ENCODE measurements around the gene KRTAP19-2.
"Not testable (repeated sequence)": the region's sequence is repeated elsewhere in the genome, so short reads cannot be mapped to it uniquely, and the experiment has no call there.

KRTAP19-2 gene, protein sequence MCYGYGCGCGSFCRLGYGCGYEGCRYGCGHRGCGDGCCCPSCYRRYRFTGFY

DNA sequence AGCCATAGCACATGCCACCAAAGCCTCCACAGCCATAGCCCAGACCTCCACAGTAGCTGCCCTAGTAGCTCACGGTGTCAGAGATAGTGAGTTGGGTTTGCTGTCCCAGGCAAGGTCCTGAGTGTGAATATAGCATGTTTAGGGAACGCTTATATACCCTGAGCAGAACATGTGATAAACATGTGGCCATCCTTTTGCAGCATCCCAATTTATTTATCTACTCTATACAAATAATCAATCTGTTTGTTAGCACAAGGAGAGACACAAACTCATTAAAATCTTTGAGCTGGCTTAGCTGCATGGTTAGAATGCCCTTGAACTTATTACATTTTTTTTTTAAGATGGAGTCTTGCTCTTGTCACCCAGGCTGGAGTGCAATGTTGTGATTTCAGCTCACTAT, at the start of gene KRTAP19-2:
KRTAP19-2 (minus strand) TSS at position 101 of the 400 bp plus-strand sequence; CDS start at position 13, 88 bp downstream.
- in situ Hi-C loops (cut with MboI; ENCODE audit: low sequenced_read_pairs), result no loop called here

DNA sequence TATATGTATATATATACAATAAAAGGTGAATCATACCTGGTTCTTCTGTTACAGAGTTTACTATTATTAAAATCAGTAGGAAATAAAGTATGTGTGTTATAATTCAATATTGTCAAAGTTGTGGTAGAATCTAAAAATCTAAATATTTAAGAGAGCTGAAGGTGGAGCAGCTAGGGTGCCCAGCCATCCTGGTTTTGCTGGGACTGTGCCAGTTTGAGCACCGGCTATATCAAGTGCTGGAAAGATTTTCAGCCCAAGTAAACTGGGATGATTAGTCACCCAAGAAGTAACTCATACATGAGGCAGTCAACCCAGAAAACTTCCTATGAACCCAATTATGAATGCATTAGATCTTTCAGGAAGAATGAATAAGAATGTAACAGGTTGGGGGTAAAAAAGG, 31.6 kb upstream of the KRTAP19-2 start:
- in situ Hi-C loops (cut with MboI; ENCODE audit: low sequenced_read_pairs), result no loop called here

DNA sequence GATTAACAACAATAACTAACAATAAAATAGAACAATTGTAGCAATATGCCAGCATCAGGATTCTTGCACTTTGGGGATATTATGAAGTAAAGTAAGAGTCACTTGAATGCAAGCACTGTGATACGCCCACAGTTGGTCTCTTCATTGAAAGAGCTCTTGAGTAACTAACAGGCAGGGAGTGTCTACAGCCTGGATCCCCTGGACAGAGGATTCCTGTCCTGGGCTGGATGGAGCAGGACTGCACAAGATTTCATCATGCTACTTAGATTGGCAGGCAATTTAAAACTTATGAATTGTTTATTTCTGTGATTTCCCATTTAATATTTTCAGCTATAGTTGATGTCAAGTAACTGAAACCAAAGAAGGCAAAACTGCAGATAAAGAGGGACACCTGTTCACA, 28.4 kb upstream of the KRTAP19-2 start:
- in situ Hi-C loops (cut with MboI; ENCODE audit: low sequenced_read_pairs), result no loop called here

DNA sequence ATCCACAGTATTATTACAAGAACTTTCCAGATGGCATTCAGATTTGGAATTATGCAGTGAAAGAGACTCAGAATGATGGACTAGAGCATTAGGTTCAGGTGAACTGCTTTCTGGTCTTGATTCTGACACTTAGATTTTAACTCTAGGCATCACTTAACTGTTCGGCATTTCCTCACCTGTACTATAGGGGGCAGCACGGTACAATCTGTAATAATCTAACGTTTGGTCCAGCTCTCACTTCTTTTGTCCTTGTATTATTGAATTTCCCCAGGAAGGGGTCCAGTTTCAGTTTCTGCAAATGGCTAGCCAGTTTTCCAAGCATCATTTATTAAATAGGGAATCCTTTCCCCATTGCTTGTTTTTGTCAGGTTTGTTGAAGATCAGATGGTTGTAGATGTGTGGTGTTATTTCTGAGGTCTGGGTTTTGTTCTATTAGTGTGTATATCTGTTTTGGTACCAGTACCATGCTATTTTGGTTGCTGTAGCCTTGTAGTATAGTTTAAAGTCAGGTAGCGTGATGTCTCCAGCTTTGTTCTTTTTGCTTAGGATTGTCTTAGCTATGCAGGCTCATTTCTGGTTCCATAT, 18.5 kb upstream of the KRTAP19-2 start:
- in situ Hi-C loops (cut with MboI; ENCODE audit: low sequenced_read_pairs), result not testable (repeated sequence)

DNA sequence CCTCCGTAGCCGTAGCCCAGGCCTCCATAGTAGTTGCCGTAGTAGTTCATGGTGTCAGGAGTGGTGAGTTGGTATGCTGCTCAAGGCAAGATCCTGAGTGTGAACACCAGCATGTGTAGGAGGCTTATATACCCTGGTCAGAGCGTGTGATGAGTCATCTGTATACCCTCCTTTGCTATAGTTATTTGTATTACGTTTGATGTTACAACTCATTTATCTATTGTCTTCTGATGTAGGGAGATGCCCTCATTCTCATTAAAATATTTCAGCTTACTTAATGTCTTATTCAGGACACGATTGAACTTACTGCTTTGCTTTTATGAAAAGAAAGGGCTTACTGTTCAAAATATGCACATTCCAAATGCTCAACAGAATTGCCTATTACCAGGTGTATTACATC, 14.8 kb upstream of the KRTAP19-2 start, which contains the start of gene KRTAP19-5:
KRTAP19-5 (minus strand) TSS at position 101 of the 400 bp plus-strand sequence; CDS start at position 50, 51 bp downstream.
- in situ Hi-C loops (cut with MboI; ENCODE audit: low sequenced_read_pairs), result no loop called here

DNA sequence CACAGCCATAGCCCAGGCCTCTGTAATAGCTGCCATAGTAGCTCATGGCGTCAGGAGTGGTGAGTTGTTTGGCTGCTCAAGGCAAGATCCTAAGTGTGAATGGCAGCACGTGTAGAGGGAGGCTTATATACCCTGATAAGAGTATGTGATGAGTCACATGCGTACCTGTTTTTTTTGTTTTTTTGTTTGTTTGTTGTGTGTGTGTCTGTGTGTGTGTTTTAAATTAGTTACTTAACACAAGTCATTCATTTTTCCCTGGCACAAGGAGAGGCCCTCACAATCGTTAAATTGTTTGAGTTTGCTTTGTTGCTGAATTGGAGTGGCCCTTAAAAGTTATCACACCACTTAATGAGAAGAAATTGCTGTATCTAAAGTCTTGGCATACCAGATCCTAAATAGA, 9.8 kb upstream of the KRTAP19-2 start, which contains the start of gene KRTAP19-4:
KRTAP19-4 (minus strand) TSS at position 101 of the 400 bp plus-strand sequence; CDS start at position 46, 55 bp downstream.
- in situ Hi-C loops (cut with MboI; ENCODE audit: low sequenced_read_pairs), result no loop called here

DNA sequence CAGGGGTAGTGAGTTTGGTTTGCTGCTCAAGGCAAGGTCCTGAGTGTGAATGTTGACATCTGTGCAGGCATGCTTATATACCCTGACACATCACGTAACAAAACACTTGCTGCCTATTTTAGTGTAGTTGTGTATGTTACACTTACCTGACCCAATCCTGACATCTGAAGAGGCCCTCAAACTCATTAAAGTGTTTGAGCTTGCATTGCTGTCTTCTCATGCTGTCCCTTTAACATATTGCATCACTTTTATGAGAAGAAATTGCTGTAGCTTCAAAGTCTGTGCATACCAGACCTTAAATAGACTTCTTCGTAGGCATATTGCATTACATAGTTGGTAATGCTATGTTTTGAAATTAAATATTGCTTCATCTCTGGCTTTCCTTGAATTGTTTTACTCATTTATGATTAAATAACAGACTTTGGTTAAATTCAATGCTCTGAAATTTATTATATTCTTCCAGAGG, 4.8 kb upstream of the KRTAP19-2 start, which contains the start of gene KRTAP19-3:
KRTAP19-3 (minus strand) TSS at position 51 of the 466 bp plus-strand sequence. CDS start 56 bp downstream, outside the sequence.
- in situ Hi-C loops (cut with MboI; ENCODE audit: low sequenced_read_pairs), result no loop called here

DNA sequence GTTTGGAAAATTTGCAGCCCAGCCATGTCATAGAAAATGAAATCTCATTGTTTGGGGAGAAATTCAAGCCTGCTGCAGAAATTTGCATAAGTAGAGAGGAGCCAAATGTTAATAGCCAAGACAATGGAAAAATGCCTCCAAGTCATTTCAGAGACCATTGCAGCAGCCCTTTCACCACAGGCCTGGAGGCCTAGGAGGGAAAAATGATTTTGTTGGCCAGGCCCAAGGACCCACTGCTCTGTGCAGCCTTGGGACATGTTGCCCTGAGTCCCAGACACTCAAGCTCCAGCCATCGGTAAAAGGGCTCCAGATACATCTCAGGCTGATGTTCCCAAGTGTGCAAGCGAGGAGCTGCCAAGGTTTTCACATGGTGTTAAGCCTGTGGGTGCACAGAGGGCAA, 1.1 kb downstream of the KRTAP19-2 start:
- in situ Hi-C loops (cut with MboI; ENCODE audit: low sequenced_read_pairs), result no loop called here

DNA sequence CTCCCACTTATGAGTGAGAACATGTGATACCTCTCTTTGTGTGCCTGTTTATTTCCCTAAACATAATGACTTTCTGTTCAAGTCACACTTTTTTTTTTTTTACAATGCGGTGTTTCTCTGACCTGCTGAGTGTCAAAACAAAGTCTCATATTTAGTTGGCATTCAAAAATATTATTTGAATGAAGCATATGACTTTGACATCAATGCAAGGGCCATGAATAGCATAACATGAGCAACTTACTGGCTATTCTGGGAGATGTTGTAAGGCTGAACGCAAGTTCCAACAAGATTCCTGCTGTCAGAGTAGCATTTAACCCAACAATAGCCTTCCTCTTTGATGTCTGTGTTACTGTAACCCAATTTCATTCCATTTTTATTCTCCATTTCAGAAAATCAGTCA, 5.1 kb downstream of the KRTAP19-2 start:
- in situ Hi-C loops (cut with MboI; ENCODE audit: low sequenced_read_pairs), result no loop called here

DNA sequence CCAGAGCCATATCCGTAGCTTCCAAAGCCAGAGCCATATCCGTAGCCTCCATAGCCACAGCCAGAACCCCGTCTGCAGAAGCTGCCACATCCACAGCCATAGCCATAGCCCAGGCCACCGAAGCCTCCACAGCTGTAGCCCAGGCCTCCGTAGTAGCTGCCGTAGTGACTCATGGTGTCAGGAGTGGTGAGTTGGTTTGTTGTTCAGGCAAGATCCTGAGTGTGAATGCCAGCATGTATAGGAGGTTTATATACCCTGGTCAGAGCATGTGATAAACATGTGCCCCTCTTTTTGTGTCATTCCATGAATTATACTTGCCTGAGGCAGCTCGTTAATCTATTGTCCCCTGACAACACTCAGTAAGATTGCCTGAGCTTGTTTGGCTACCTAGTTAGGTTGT, 7.1 kb downstream of the KRTAP19-2 start, which contains the start of gene KRTAP19-1:
KRTAP19-1 (minus strand) TSS at position 223 of the 400 bp plus-strand sequence; CDS start at position 173, 50 bp downstream.
- in situ Hi-C loops (cut with MboI; ENCODE audit: low sequenced_read_pairs), result no loop called here

DNA sequence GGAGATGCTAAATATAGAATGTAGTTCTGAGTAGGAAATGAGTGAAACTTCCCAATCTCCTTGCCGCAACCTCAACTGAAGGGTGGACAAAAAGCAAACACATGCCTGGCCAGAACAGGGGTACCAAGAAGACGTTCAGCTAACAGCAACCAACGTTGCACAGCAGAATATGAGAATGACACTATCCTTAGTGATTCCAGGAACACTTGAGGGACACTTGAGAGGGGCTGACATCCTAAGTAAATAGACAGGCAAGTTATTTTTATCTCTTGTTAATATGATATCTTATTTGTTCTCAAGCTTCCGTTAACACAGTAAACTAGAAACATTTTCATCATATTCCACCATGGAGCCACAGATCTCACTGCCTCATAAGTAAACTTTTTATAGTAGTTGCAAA, 8.0 kb downstream of the KRTAP19-2 start:
- in situ Hi-C loops (cut with MboI; ENCODE audit: low sequenced_read_pairs), result no loop called here

DNA sequence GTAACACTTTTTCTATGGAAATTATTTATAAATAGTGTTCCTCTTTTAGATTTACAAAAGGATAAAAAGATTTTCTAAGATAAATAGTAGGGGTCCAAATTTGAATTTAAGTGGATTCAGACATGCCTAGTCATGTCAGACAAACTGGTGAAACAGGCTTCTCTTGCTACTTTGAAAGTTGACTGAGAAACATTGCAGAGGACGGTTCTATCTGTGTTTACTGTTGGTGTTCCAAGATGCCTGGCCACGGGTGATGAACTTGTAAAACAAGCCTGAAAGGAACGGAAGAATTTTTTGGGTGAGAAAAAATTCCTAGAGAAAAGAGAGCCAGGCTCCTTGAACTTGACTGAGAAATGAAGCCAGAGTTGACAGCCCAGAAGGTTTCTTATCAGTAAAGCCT, 9.2 kb downstream of the KRTAP19-2 start:
- in situ Hi-C loops (cut with MboI; ENCODE audit: low sequenced_read_pairs), result no loop called here

DNA sequence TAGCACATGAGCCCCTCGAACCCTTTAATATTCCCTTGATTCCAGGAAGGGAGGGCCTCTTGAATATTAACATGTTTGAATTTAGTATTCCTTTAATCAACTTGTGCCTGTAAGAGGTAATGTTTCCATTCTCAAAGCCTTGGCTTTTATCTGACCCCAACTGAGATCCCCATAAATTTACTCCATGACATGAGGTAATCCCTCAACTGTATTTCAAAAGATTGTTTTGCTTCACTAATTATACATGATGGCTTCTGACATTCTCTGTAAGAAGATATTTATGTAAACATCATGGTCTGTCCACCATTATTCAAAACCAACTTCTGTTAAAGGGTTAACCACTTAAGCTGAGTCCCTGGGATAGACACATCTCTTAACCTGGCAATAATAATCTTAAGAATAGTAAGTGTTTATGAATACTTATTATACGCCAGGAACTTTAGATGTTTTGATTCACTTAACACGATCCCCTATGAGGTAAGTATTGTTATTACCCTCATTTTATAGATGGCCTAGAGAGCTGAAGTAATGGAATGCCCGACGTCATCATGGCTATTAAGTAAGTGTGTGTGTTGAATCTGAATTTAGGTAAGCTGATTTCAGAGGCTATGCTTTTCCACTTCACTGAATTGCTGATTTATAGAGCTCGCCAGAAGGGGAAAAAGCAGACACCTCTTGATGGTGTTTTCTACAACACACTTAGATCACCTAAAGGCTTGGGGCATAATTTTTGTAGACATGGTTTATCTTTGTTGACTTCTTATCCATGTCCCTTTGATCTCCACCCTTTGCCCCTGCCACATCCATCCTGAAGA, 18.1 kb downstream of the KRTAP19-2 start:
- in situ Hi-C loops (cut with MboI; ENCODE audit: low sequenced_read_pairs), result no loop called here

DNA sequence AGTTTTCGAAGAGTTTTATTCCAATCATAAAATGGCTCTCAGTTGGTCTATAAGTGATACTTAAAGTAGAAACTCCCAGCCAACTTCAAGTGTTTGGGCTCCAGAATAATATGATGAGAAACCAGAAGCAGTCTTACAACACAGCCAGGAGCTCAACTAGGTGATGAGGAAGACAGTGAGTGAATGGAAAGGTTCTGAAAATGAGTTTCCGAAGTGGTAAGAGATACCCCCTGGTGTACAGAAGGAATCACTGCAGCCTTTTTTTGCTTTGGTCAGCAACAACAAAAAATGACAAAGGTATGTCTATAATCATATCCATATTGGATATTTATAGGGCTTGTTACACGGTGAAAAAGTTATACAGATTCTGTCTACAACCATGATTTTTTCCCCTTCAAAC, 23.5 kb downstream of the KRTAP19-2 start:
- in situ Hi-C loops (cut with MboI; ENCODE audit: low sequenced_read_pairs), result no loop called here

DNA sequence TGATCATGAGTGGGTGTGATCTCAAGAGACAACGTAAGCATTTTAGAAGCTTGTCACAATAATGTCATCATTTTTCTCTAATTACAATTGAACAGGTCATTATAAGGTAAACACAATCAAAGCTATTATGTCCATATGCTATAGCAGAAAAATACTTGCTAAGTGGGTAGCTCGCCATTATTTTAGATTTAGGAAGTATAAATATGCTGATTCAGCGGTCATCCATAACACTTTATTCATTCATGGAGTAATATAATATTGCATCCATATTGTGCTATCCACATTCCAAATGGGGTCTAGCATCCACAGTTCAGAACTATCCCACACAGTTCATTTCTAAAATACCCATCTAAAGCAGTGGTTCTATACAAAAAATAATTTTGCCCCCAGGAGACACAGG, 38.7 kb downstream of the KRTAP19-2 start:
- in situ Hi-C loops (cut with MboI; ENCODE audit: low sequenced_read_pairs), result no loop called here

DNA sequence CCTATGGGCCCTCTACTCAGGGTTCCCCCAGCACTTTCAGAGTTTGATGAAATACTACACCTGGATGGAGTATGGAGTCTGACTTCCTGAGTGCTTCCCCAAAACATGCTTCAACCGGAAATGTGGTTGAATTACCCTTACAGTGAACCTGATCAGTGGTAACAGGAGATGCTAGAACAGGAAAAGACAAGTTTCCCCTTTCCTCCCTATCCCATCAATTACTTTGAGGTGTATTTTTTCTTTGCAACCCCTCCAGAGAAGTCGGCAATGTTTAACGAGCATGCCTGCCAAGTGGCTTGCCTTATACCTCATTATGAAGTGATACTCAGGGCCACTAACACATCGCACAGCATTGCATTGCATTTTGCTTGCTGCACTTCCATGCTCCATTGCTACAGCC, 40.2 kb downstream of the KRTAP19-2 start:
- in situ Hi-C loops (cut with MboI; ENCODE audit: low sequenced_read_pairs), result no loop called here

DNA sequence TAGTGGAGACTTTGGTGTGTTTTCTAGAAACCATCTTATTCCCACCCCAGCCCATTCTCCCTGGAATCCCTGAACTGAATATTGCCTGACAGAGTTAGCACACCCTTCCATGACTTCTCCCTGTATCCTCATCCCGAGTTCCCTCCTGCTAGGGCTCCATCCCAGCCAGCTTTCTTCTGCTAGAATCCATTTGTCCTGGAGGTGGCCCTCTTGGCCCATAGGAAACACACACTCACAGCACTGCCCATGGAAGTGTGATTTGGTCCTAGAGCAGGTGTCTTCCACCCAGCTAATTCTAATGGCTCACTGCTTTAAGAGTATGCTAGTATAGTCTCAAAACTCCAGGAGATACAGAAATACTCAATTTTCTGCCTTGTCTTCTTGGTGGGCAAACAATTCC, 43.0 kb downstream of the KRTAP19-2 start:
- in situ Hi-C loops (cut with MboI; ENCODE audit: low sequenced_read_pairs), result no loop called here

DNA sequence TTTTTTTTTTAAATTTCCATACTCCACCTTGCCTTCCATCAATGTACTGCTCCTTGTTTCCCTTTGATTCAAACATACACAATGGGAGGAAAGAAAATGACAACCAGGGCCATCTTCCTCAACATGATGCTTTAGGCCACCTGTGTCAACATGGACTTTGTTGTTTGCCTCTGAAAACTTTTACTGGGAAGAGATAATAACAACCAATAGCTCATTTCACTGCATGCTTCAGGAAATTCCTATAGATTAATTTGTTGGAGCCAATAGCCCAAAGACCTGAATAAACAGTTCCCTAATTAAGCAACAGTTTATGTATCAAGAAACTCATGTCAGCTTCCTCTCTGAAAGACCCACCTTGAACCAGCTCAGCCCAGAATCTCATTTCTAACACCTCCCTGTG, 44.0 kb downstream of the KRTAP19-2 start:
- in situ Hi-C loops (cut with MboI; ENCODE audit: low sequenced_read_pairs), result no loop called here

DNA sequence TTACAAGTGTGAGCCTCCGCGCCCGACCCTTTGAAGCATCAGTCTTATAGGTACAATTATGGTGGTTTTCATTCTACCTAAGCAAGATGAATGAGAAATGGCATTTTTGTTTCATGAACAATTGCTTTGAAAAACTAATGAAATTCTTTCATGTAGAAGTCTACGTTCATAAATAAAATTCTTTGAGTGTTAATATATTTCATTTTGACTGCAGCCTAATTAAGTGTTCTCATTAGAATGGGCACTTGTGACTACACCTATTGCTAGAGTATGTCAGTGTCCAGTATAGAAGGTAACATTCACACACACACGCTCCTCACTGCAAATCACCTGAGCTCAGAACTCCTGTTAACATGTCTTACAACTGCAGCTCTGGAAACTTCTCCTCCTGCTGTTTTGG, 47.3 kb downstream of the KRTAP19-2 start, which contains the start of gene KRTAP15-1:
KRTAP15-1 (plus strand) TSS at position 301 of the 400 bp plus-strand sequence; CDS start at position 354, 53 bp downstream.
- in situ Hi-C loops (cut with MboI; ENCODE audit: low sequenced_read_pairs), result no loop called here

All from hTERT RPE-1 (cell line).